Body of pancreas (tissue), 4 donors: Measurements from ENCODE around the gene GOLGA1.

ENCODE experiments used
- POLR2A ChIP-seq, 3 donors: fragments of 450-650 bp; IDR thresholded peaks; one replicate each; pipeline ENCODE4 v1.6.1; 2016; ENCODE audit warnings: antibody characterized with exemption in 3 of 3, mild to moderate bottlenecking in 2 of 3
- TF ChIP-seq, protein P1 (sequence below), 7 experiments: fragments of 450-650 bp in 4 of 7; fragments of 200-600 bp in 3 of 7; sonication (generic) in 3 of 7; IDR thresholded peaks; one replicate each; pipeline ENCODE4 v1.5.1; 2016 to 2019; ENCODE audit warnings: antibody characterized with exemption in 7 of 7

DNA sequence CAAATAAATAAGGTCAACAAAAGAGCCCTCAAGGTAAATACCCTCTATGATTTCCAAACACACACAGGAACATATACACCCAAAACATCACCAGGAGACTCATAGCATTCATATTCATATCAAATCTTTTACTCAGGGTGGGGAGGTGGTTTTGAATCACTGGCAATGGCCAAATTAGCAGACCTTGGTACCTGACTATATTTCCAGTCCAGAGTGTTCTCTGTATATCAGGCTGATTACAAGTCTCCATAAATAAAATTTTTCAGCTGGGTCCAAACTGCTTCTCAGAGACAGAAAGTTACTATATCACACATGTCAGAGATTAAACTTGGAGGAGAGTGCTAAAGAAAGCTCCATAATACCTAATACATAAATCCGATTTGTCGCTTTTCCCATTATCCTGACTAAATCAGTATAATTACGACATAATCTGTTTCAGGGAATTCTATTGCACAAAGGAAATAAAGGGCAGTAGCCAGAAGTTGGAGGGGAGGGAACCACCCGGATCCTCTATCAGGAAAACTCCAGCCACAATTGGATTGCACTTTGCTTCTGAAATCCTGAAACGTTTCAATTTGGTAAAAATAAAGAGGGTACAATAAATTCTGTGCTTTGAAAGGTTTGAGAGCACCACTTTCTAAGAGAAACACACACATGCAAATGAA lies 7.0 kb upstream of the GOLGA1 start:
- TF ChIP-seq, protein P1, sequence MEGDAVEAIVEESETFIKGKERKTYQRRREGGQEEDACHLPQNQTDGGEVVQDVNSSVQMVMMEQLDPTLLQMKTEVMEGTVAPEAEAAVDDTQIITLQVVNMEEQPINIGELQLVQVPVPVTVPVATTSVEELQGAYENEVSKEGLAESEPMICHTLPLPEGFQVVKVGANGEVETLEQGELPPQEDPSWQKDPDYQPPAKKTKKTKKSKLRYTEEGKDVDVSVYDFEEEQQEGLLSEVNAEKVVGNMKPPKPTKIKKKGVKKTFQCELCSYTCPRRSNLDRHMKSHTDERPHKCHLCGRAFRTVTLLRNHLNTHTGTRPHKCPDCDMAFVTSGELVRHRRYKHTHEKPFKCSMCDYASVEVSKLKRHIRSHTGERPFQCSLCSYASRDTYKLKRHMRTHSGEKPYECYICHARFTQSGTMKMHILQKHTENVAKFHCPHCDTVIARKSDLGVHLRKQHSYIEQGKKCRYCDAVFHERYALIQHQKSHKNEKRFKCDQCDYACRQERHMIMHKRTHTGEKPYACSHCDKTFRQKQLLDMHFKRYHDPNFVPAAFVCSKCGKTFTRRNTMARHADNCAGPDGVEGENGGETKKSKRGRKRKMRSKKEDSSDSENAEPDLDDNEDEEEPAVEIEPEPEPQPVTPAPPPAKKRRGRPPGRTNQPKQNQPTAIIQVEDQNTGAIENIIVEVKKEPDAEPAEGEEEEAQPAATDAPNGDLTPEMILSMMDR (IDR thresholded peaks at IDR 0.05) = no peak
- no peak for TF ChIP-seq POLR2A (IDR thresholded peaks at IDR 0.05)
